Neural crest cell (in vitro differentiated cells): ENCODE data around the gene SPTLC1. TPM values are rescaled to one million over a fixed set of nuclear protein-coding genes. Genes with fewer than 3 reads are reported as not detected.
A peak's percentile ranks its signal among the peaks of the same experiment; 100 is the strongest.

Experiments used
- DNase-seq: peaks from one replicate; pipeline ENCODE4 v3.0.0; 2021; ENCODE audit warnings: low read depth, mixed read lengths, low spot score
- H3K27ac Mint-ChIP-seq: one replicate; pipeline ENCODE4 v1.8.0; 2021; ENCODE audit warnings: mild to moderate bottlenecking, mixed read lengths; ENCODE audit not compliant: unreplicated experiment
- H3K27me3 Mint-ChIP-seq: 2 replicates; pipeline ENCODE4 v1.8.0; 2021; ENCODE audit warnings: low read depth, mild to moderate bottlenecking, mixed read lengths
- H3K36me3 Mint-ChIP-seq: 2 replicates; pipeline ENCODE4 v1.8.0; 2021; ENCODE audit warnings: low read depth, mild to moderate bottlenecking, mixed read lengths
- H3K4me1 Mint-ChIP-seq: 2 replicates; pipeline ENCODE4 v1.8.0; 2021; ENCODE audit warnings: mixed read lengths
- H3K4me3 Mint-ChIP-seq: one replicate; pipeline ENCODE4 v1.8.0; 2021; ENCODE audit warnings: mild to moderate bottlenecking, mixed read lengths
- H3K9me3 Mint-ChIP-seq: 2 replicates; pipeline ENCODE4 v1.8.0; 2021; ENCODE audit warnings: mixed read lengths
- CTCF ChIP-seq: fragments of 200-600 bp; sonication (generic); conservative IDR thresholded peaks from 2 replicates; pipeline ENCODE4 v1.5.0; 2021; ENCODE audit warnings: antibody characterized with exemption, mild to moderate bottlenecking
- total RNA-seq: library from RNA; stranded (reverse); gene quantifications from 2 replicates; pipeline ENCODE4 v1.2.1, GENCODE V29; 2021

The SPTLC1 gene
- total RNA-seq, 1 donor from 2014 or later = 51.8 TPM

- Mint-ChIP-seq H3K36me3 (peaks cover 29% of the 10 kb centered on the region), H3K4me3 (no peak overlapping the region), H3K27ac (peak overlapping the region; percentile 50), H3K9me3 (no peaks in the 10 kb centered on the region), H3K27me3 (no peaks in the 10 kb centered on the region), H3K4me1 (no peaks in the 10 kb centered on the region)
- no peak for DNase-seq
- TF ChIP-seq CTCF = no peak
Measured at GRCh38 chr9:92100237-92100911, 14.8 kb downstream of the SPTLC1 start.

GRCh38 chr9:92098638-92099037, 16.6 kb downstream of the SPTLC1 start:
- Mint-ChIP-seq H3K9me3 (no peaks in the 10 kb centered on the region), H3K4me3 (no peak overlapping the region), H3K27me3 (no peaks in the 10 kb centered on the region), H3K4me1 (no peaks in the 10 kb centered on the region), H3K36me3 (peaks cover 29% of the 10 kb centered on the region), H3K27ac (no peak overlapping the region)
- no peak for DNase-seq
- TF ChIP-seq CTCF = no peak

GRCh38 chr9:92097997-92098482, 17.2 kb downstream of the SPTLC1 start:
- Mint-ChIP-seq H3K36me3 (peaks cover 25% of the 10 kb centered on the region), H3K27me3 (no peaks in the 10 kb centered on the region), H3K4me3 (no peak overlapping the region), H3K4me1 (no peaks in the 10 kb centered on the region), H3K27ac (no peak overlapping the region), H3K9me3 (no peaks in the 10 kb centered on the region)
- TF ChIP-seq CTCF = no peak
- no peak for DNase-seq

GRCh38 chr9:92095236-92095635, 20.0 kb downstream of the SPTLC1 start:
- Mint-ChIP-seq H3K9me3 (no peaks in the 10 kb centered on the region), H3K27me3 (no peaks in the 10 kb centered on the region), H3K4me3 (no peak overlapping the region), H3K36me3 (peaks cover 18% of the 10 kb centered on the region), H3K4me1 (no peaks in the 10 kb centered on the region), H3K27ac (no peak overlapping the region)
- no peak for DNase-seq
- no peak for TF ChIP-seq CTCF

GRCh38 chr9:92094655-92095054, 20.6 kb downstream of the SPTLC1 start:
- Mint-ChIP-seq H3K9me3 (no peaks in the 10 kb centered on the region), H3K4me3 (no peak overlapping the region), H3K27me3 (no peaks in the 10 kb centered on the region), H3K4me1 (no peaks in the 10 kb centered on the region), H3K36me3 (peaks cover 18% of the 10 kb centered on the region), H3K27ac (no peak overlapping the region)
- DNase-seq = no peak
- no peak for TF ChIP-seq CTCF
